Kidney (tissue), 14 donors: Measurements from ENCODE around the gene HYKK. TPM values are rescaled to one million over a fixed set of nuclear protein-coding genes. Genes with fewer than 3 reads are reported as not detected.
"Not testable (repeated sequence)": the region's sequence is repeated elsewhere in the genome, so short reads cannot be mapped to it uniquely, and the experiment has no call there.

Source experiments
- DNase-seq, 5 donors: peaks; one replicate each; pipeline ENCODE4 v3.0.0-alpha.2; 2013 to 2020
- FAIRE-seq: peaks from 2 replicates; lab custom pipeline; 2012; peaks lifted over from hg19 to GRCh38; lab: Jason Lieb, UNC
- H3K27ac ChIP-seq, 2 donors: one replicate each; pipeline ENCODE4 v1.7.0; 2013; ENCODE audit warnings: low read depth in 2 of 2, low read length in 2 of 2, inconsistent platforms in 1 of 2
- H3K27me3 ChIP-seq: one replicate; pipeline ENCODE4 v1.7.1; 2013; ENCODE audit warnings: low read length, inconsistent platforms; ENCODE audit not compliant: control insufficient read depth, insufficient read depth
- H3K36me3 ChIP-seq, 3 donors: one replicate each; pipeline versions ENCODE4 v1.7.0 to v1.7.1; 2013; ENCODE audit warnings: low read length in 3 of 3, control low read depth in 1 of 3, inconsistent platforms in 1 of 3; ENCODE audit not compliant: insufficient read depth in 3 of 3, control insufficient read depth in 2 of 3
- H3K4me1 ChIP-seq, 3 donors: one replicate each; pipeline versions ENCODE4 v1.7.0 to v1.7.1; 2013; ENCODE audit warnings: low read length in 3 of 3, inconsistent platforms in 1 of 3, low read depth in 1 of 3; ENCODE audit not compliant: control insufficient read depth in 2 of 3, insufficient read depth in 2 of 3
- H3K4me3 ChIP-seq, 3 donors: one replicate each; pipeline versions ENCODE4 v1.7.0 to v1.8.1; 2013; ENCODE audit warnings: low read length in 3 of 3, control low read depth in 1 of 3, inconsistent platforms in 1 of 3
- H3K9ac ChIP-seq, 3 donors: one replicate each; pipeline versions ENCODE4 v1.7.0 to v1.7.1; 2013; ENCODE audit warnings: low read length in 3 of 3, control low read depth in 1 of 3, inconsistent platforms in 1 of 3
- H3K9me3 ChIP-seq, 3 donors: one replicate each; pipeline versions ENCODE4 v1.7.0 to v1.7.1; 2013; ENCODE audit warnings: low read length in 3 of 3, control low read depth in 1 of 3, inconsistent platforms in 1 of 3; ENCODE audit not compliant: control insufficient read depth in 2 of 3, insufficient read depth in 1 of 3
- CTCF ChIP-seq: IDR thresholded peaks from 3 replicates; pipeline ENCODE4 v1.5.1; 2012; ENCODE audit warnings: mild to moderate bottlenecking, moderate library complexity, borderline replicate concordance; ENCODE audit not compliant: insufficient read depth; ENCODE audit errors: extremely low read depth
- intact Hi-C: fragments of 100-400 bp; cut with DNase I; formaldehyde crosslinking; loops from one replicate; pipeline ENCODE4 v1.11.1; 2022
- polyA plus RNA-seq: library from polyadenylated mRNA; stranded (reverse); fragments of 350-450 nt; fragmentation: Illumina TruSeq; extraction: RNeasy Lipid Tissue Mini Kit (QIAGEN cat#74804); gene quantifications from one replicate; pipeline ENCODE4 v1.2.3, GENCODE V29; 2014; ENCODE audit warnings: low read depth, low replicate concordance; ENCODE audit not compliant: insufficient read depth
- total RNA-seq: library from RNA; stranded (reverse); fragmentation: NEBNext Ultra II Directional; extraction: Animal tissue kit (Norgen Biotek cat#: 25700); gene quantifications from one replicate; pipeline ENCODE4 v1.2.1, GENCODE V29; 2021
- donor health status: control.
- donor health status: control.
- donor health status: control.
- donor health status: control.
- donor health status: control.
- donor health status: DM: yes; HTN: yes; CAD: no.
- donor health status: Normal renal cell carcinoma (clear cell type).

The HYKK gene
- total and polyA plus RNA-seq, 2 donors from 2014 or later: 5.8 to 14.3 TPM

- peaks cover 0 to 2% (median 0%) of the 10 kb centered on the region in 3 donors for H3K4me1 ChIP-seq
- H3K27ac ChIP-seq: no peak overlapping the region
- no peak for FAIRE-seq
- peaks cover 0 to 2% (median 2%) of the 10 kb centered on the region in 3 donors for H3K36me3 ChIP-seq
- no peaks in the 10 kb centered on the region for H3K27me3 ChIP-seq
- H3K9me3 ChIP-seq: no peaks in the 10 kb centered on the region
- no peak for TF ChIP-seq CTCF
- intact Hi-C loops: no loop called here
- H3K9ac ChIP-seq: no peak overlapping the region
- DNase-seq: no peak
- H3K4me3 ChIP-seq: no peak overlapping the region
Measured at GRCh38 chr15:78537266-78537905, 30.0 kb downstream of the HYKK start.

- Histone ChIP-seq H3K9me3 (no peaks in the 10 kb centered on the region), H3K36me3 (peaks cover 3 to 10% (median 4%) of the 10 kb centered on the region in 3 donors), H3K4me1 (peaks cover 0 to 2% (median 0%) of the 10 kb centered on the region in 3 donors), H3K4me3 (no peak overlapping the region), H3K27ac (no peak overlapping the region), H3K27me3 (no peaks in the 10 kb centered on the region), H3K9ac (no peak overlapping the region)
- intact Hi-C loops: no loop called here
- no peak for TF ChIP-seq CTCF
- DNase-seq: no peak
- FAIRE-seq: no peak
Measured at GRCh38 chr15:78538358-78538757, 31.0 kb downstream of the HYKK start.

GRCh38 chr15:78539464-78540140 is 32.2 kb downstream of the HYKK start:
- DNase-seq, H3K27me3 ChIP-seq, intact Hi-C loops, H3K4me1 ChIP-seq, FAIRE-seq, H3K9me3 ChIP-seq: not testable (repeated sequence)
- Histone ChIP-seq H3K4me3 (peak overlapping the region; percentile 95 to 99 (median 98)), H3K36me3 (peaks cover 3 to 14% (median 4%) of the 10 kb centered on the region in 3 donors), H3K9ac (peak overlapping the region; percentile 82 to 99 (median 97)), H3K27ac (peak overlapping the region; percentile 86 to 93)

GRCh38 chr15:78540141-78540870 is 32.9 kb downstream of the HYKK start, which contains the start of gene PSMA4:
PSMA4 (plus strand) TSS chr15:78540444; CDS start chr15:78541928, 1,484 bp downstream.
- Histone ChIP-seq H3K27ac (peak within 1 kb of the TSS; percentile 86 to 93), H3K36me3 (peaks cover 5 to 20% (median 7%) of the 10 kb centered on the region in 3 donors), H3K9me3 (no peaks in the 10 kb centered on the region), H3K9ac (peak within 1 kb of the TSS; percentile 82 to 99 (median 97)), H3K4me3 (peak within 1 kb of the TSS; percentile 95 to 99 (median 98)), H3K27me3 (no peaks in the 10 kb centered on the region), H3K4me1 (peaks cover 0 to 2% (median 0%) of the 10 kb centered on the region in 3 donors)
- DNase-seq (peak; percentile 94 to 97 (median 95)), FAIRE-seq (no peak)
- intact Hi-C loops: no loop called here
- TF ChIP-seq CTCF: no peak
